MCF 10A (cell line): ENCODE measurements around the gene ERCC1. TPM values are rescaled to one million over a fixed set of nuclear protein-coding genes. Genes with fewer than 3 reads are reported as not detected.

Experiments used
- BruUV-seq: library from RNA; stranded (reverse); fragments of 400-500 nt; replicated peaks from 2 replicates; lab custom pipeline; 2021; lab: Mats Ljungman, UMichigan
- CTCF ChIA-PET: fragments of 300-600 bp; sonication (Branson Sonifier 250); formaldehyde crosslinking; extraction: SDS; loops from one replicate; lab custom pipeline; 2021; ENCODE audit warnings: antibody characterized with exemption, inconsistent platforms; lab: Yijun Ruan, JAX
- POLR2A ChIA-PET: fragments of 300-600, 350-650 bp; sonication (Branson Sonifier 250); formaldehyde crosslinking; extraction: SDS; loops from one replicate; lab custom pipeline; 2020; ENCODE audit warnings: antibody characterized with exemption, inconsistent platforms; lab: Yijun Ruan, JAX
- DNase-seq: peaks from one replicate; pipeline ENCODE4 v3.0.0-alpha.2; 2018; ENCODE audit not compliant: unreplicated experiment
- H3K27ac Mint-ChIP-seq: one replicate; pipeline ENCODE4 v1.8.0; 2022; ENCODE audit warnings: mild to moderate bottlenecking, low read depth, mixed read lengths; ENCODE audit not compliant: unreplicated experiment
- H3K27me3 Mint-ChIP-seq: one replicate; pipeline ENCODE4 v1.8.0; 2022; ENCODE audit warnings: mixed read lengths; ENCODE audit not compliant: insufficient read depth, unreplicated experiment
- H3K36me3 Mint-ChIP-seq: one replicate; pipeline ENCODE4 v1.8.0; 2022; ENCODE audit warnings: mild to moderate bottlenecking, moderate library complexity, mixed read lengths; ENCODE audit not compliant: insufficient read depth, unreplicated experiment
- H3K4me1 Mint-ChIP-seq: one replicate; pipeline ENCODE4 v1.8.0; 2022; ENCODE audit warnings: mixed read lengths; ENCODE audit not compliant: insufficient read depth, unreplicated experiment
- H3K4me3 Mint-ChIP-seq: one replicate; pipeline ENCODE4 v1.8.0; 2022; ENCODE audit warnings: mild to moderate bottlenecking, moderate library complexity, mixed read lengths; ENCODE audit not compliant: unreplicated experiment
- H3K9me3 Mint-ChIP-seq: one replicate; pipeline ENCODE4 v1.8.0; 2022; ENCODE audit warnings: mixed read lengths; ENCODE audit not compliant: unreplicated experiment
- CTCF ChIP-seq: fragments of 200-600 bp; IDR thresholded peaks from one replicate; pipeline ENCODE4 v1.8.0; 2022; ENCODE audit warnings: antibody characterized with exemption, mild to moderate bottlenecking; ENCODE audit not compliant: unreplicated experiment
- intact Hi-C: fragments of 100-400 bp; cut with micrococcal nuclease; formaldehyde crosslinking; loops from 2 replicates; pipeline ENCODE4 v1.14.1; 2022
- total RNA-seq: library from RNA; stranded (reverse); gene quantifications from 2 replicates; pipeline ENCODE4 v1.2.3, GENCODE V29; 2022

Gene ERCC1
- total RNA-seq, 1 experiment from 2014 or later: 227 TPM

- Mint-ChIP-seq H3K27me3 (no peaks in the 10 kb centered on the region), H3K4me1 (no peaks in the 10 kb centered on the region), H3K27ac (no peak overlapping the region), H3K4me3 (no peak overlapping the region), H3K36me3 (peaks cover 68% of the 10 kb centered on the region), H3K9me3 (no peaks in the 10 kb centered on the region)
- CTCF ChIA-PET: no interaction called here
- POLR2A ChIA-PET: no interaction called here
- intact Hi-C loops: no loop called here
- TSS peak; percentile 15 for BruUV-seq
- no peak for TF ChIP-seq CTCF
- DNase-seq: no peak
Measured at GRCh38 chr19:45395821-45396617, 27.7 kb downstream of the ERCC1 start.

- BruUV-seq: TSS peak; percentile 10
- CTCF ChIA-PET: interaction anchor here (0.6 to 0.7 kb wide), 3 partner anchors 7 to 183 kb away, joined by 3 read pairs; no protein-coding TSS in a partner anchor
- intact Hi-C loops: no loop called here
- H3K27me3 Mint-ChIP-seq: no peaks in the 10 kb centered on the region
- no peak overlapping the region for H3K4me3 Mint-ChIP-seq
- POLR2A ChIA-PET: interaction anchor here (0.6 to 3.7 kb wide), 3 partner anchors 10 to 19 kb away, joined by 3 to 14 read pairs (median 4); no protein-coding TSS in a partner anchor
- H3K36me3 Mint-ChIP-seq: peaks cover 51% of the 10 kb centered on the region
- no peaks in the 10 kb centered on the region for H3K9me3 Mint-ChIP-seq
- H3K27ac Mint-ChIP-seq: no peak overlapping the region
- H3K4me1 Mint-ChIP-seq: no peaks in the 10 kb centered on the region
- no peak for TF ChIP-seq CTCF
- DNase-seq: no peak
Measured at GRCh38 chr19:45391871-45392665, 31.6 kb downstream of the ERCC1 start.

GRCh38 chr19:45391346-45391745 lies 32.4 kb downstream of the ERCC1 start:
- Mint-ChIP-seq H3K4me1 (no peaks in the 10 kb centered on the region), H3K27ac (no peak overlapping the region), H3K4me3 (no peak overlapping the region), H3K36me3 (peaks cover 45% of the 10 kb centered on the region), H3K9me3 (no peaks in the 10 kb centered on the region), H3K27me3 (no peaks in the 10 kb centered on the region)
- ChIA-PET POLR2A (interaction anchor here (0.6 to 3.7 kb wide), 4 partner anchors 8 to 18 kb away, joined by 3 to 14 read pairs (median 4); no protein-coding TSS in a partner anchor), CTCF (interaction anchor here (0.6 kb wide), 2 partner anchors 8 kb away, joined by 3 read pairs; no protein-coding TSS in a partner anchor)
- DNase-seq: no peak
- intact Hi-C loops: no loop called here
- no peak for TF ChIP-seq CTCF
- BruUV-seq: no TSS peak
